ENCODE measurements around the gene UTS2. TPM values are rescaled to one million over a fixed set of nuclear protein-coding genes. Genes with fewer than 3 reads are reported as not detected.

Gene UTS2
- total RNA-seq, 1 experiment from 2014 or later = not detected

DNA sequence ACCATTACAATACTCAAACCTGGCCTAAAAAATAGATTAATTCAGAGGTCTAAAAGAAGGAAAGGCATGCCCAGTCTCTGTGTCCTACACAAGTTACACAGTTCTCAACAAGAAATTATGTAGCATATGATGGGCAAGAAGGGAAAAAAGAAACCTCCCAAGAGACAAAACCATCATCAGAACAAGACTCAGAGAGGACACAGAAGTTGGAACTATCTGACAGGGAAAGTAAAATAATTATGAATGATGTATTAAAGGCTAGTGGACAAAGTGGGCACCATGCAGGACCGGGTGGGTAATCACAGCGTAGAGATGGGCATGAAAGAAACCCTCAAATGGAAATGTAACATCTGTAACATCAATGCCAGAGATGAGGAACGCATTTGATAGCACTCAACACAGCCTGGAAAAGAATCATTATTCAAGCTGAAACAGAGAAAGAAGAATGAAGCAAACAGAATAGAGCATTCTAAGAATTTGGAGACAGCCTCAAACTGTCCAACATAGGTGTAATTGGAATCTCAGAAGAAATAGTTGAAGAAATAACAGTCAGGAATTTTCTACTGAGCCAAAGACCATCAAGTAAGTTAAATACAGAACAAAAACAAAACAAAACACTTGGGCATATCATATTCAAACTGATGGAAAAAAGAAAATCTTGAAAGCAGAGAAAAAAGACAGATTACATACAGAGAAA lies 39.0 kb downstream of the UTS2 start:
- no peak for DNase-seq (ENCODE audit: low spot score)

DNA sequence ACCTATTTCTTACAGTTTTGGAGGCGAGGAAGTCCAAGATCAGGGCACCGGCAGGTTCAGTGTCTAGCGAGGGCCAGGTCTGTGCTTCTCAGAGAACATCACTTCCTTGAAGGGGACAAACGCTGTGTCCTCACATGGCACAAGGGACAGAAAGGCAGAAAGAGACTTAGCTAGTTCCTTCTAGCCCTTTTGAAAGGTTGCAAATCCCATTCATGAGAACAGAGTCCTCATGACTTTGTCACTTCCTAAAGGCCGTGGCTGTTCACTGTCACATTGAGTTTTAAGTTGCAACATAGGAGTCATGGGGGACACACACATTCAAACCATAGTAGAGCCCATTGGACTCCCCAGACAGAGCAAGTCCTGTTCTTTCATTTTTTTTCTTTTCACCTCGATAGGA lies 41.4 kb downstream of the UTS2 start:
- DNase-seq (ENCODE audit: low spot score) = no peak

GRCh38 chr1:7810395-7810794 lies 42.5 kb downstream of the UTS2 start:
- DNase-seq (ENCODE audit: low spot score) = no peak

- no peak for DNase-seq (ENCODE audit: low spot score)
Observed at GRCh38 chr1:7809742-7810141, 43.1 kb downstream of the UTS2 start.

DNA sequence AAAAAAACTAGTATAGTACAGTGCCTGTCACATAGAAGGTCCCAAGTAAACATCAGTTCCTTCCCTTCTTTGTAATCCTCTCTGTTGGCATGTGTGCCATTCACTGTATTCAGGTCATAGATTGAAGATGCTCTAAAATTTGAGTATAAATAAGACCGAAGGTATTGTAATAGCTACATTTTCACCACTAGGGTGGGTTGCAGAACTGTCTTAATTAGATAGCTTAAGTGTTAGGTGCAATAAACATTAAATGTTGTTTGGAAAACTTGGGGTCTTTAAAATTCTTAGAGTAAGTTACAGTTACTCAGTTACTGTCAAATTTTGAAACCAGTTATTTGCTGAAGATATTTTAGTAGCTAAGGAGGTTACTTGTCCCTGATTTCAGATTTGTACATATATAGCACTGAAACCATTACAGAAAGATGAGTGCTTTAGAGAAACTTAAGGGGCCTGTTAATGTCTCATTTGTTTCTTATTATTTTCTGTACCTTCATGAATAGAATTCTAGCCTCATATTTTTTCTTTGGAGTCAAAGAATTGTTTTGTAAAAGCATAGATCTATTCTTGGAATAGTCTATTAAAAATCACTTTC lies 44.5 kb downstream of the UTS2 start:
- DNase-seq (ENCODE audit: low spot score) = peak; percentile 44

- DNase-seq (ENCODE audit: low spot score) = no peak
Observed at GRCh38 chr1:7805460-7805859, 47.4 kb downstream of the UTS2 start.

Other genes with a start within 250 kb of the UTS2 start
- 49.2 and 50.7 TPM in 2 replicates for gene VAMP3, start 81.8 kb downstream of the UTS2 start, total RNA-seq (2014; rRNA removed; shearing (Covaris generic))
- gene PER3, start 68.8 kb downstream of the UTS2 start, total RNA-seq (2014; rRNA removed; shearing (Covaris generic)) = 3.2 and 3.9 TPM in 2 replicates
- gene TNFRSF9, start 87.8 kb upstream of the UTS2 start, total RNA-seq (2014; rRNA removed; shearing (Covaris generic)) = not detected in 2 replicates
- gene PARK7, start 108.6 kb upstream of the UTS2 start, total RNA-seq (2014; rRNA removed; shearing (Covaris generic)) = 189 and 198 TPM in 2 replicates
- 76.1 and 76.5 TPM in 2 replicates for gene ERRFI1, start 173.2 kb upstream of the UTS2 start, total RNA-seq (2014; rRNA removed; shearing (Covaris generic))